Measurements from ENCODE around the gene SLC6A13. TPM values are rescaled to one million over a fixed set of nuclear protein-coding genes. Genes with fewer than 3 reads are reported as not detected.

The SLC6A13 gene
- total RNA-seq, 4 donors from 2014 or later, result 0.84 to 0.88 TPM; not detected in 2

- DNase-seq (ENCODE audit: low spot score), result no peak
- no peak for ATAC-seq (ENCODE audit: low FRiP score)
- TF ChIP-seq, protein P1, sequence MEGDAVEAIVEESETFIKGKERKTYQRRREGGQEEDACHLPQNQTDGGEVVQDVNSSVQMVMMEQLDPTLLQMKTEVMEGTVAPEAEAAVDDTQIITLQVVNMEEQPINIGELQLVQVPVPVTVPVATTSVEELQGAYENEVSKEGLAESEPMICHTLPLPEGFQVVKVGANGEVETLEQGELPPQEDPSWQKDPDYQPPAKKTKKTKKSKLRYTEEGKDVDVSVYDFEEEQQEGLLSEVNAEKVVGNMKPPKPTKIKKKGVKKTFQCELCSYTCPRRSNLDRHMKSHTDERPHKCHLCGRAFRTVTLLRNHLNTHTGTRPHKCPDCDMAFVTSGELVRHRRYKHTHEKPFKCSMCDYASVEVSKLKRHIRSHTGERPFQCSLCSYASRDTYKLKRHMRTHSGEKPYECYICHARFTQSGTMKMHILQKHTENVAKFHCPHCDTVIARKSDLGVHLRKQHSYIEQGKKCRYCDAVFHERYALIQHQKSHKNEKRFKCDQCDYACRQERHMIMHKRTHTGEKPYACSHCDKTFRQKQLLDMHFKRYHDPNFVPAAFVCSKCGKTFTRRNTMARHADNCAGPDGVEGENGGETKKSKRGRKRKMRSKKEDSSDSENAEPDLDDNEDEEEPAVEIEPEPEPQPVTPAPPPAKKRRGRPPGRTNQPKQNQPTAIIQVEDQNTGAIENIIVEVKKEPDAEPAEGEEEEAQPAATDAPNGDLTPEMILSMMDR (IDR thresholded peaks at IDR 0.05), result no peak
Observed at GRCh38 chr12:293199-293598, 30.6 kb upstream of the SLC6A13 start.

- DNase-seq (ENCODE audit: low spot score) (no peak), ATAC-seq (ENCODE audit: low FRiP score) (no peak)
- TF ChIP-seq, protein P1 (IDR thresholded peaks at IDR 0.05), result no peak
Observed at GRCh38 chr12:292186-292585, 29.6 kb upstream of the SLC6A13 start.

DNA sequence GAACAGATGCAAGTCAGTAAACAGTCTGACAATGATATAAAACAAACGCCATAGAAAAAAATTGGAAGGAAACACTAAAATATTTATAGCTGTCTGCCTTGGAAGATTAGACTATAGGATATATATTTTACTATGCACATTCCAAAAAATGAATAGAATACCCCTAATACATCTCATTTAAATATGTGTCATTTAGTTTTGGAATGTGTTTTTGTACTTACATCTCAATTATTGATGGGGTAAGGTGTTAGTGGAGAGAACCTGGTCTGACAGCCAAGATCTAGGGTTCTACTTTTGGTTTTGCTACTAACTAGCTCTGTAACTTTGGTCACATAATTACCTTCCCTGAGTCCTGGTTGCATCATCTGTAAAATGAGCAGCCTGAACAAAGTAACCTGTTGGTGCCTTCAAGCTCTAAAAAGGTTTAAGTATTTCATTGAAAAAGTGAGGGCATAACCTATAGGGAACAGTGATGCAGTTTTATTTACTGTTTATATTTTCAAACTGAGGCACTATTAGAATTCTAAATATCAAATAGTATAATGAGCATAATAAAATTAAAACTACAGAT is 28.6 kb upstream of the SLC6A13 start:
- TF ChIP-seq, protein P1 (IDR thresholded peaks at IDR 0.05), result no peak
- DNase-seq (ENCODE audit: low spot score), result no peak
- no peak for ATAC-seq (ENCODE audit: low FRiP score)

DNA sequence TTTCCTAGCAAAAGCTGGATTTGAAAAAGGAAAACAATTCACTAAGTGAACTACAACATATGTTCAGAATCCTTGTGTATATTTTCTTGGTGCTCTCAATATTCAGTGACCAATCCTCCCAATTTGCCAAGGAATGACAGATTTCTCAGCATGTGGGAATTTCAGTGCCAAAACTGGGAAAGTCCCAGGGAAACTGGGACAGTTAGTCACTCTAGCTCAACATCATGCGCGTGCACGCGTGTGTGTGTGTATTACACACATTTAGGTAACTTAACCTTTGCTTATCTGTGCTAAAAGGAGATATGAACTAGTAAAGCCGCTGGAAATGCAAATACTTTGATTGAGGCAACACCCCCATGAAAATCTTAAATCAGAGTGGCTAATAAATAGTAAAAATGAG is 26.1 kb upstream of the SLC6A13 start:
- TF ChIP-seq, protein P1 (IDR thresholded peaks at IDR 0.05), result no peak
- DNase-seq (ENCODE audit: low spot score) (no peak), ATAC-seq (ENCODE audit: low FRiP score) (no peak)

- no peak for DNase-seq (ENCODE audit: low spot score)
- TF ChIP-seq, protein P1 (IDR thresholded peaks at IDR 0.05), result no peak
- no peak for ATAC-seq (ENCODE audit: low FRiP score)
Observed at GRCh38 chr12:286531-287300, 24.1 kb upstream of the SLC6A13 start.

DNA sequence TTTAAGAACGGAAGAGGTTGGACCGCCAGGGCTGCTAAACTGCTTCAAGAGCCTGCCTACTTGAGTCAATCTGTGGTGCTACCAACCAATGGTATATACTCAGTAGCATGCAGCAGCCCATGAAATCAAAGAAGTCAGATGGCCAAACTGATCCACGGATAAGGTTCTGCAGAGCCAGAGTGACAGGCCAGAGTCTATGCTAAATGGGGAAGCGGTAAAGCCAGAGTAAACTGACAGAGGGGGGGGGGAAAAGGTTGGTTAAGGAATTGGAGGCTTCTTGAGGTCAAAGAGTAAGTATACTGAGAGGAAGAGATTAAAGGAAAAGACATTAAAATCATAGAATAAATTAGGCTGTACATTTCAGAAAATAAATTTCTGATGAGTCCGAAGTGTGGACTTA is 15.4 kb upstream of the SLC6A13 start:
- ATAC-seq (ENCODE audit: low FRiP score), result no peak
- DNase-seq (ENCODE audit: low spot score), result no peak
- TF ChIP-seq, protein P1 (IDR thresholded peaks at IDR 0.05), result no peak

GRCh38 chr12:275812-276211 is 13.2 kb upstream of the SLC6A13 start:
- ATAC-seq (ENCODE audit: low FRiP score), result no peak
- no peak for DNase-seq (ENCODE audit: low spot score)
- TF ChIP-seq, protein P1 (IDR thresholded peaks at IDR 0.05), result no peak

All from omental fat pad (tissue), 4 donors.